A549 (cell line): ENCODE measurements around the gene ARHGEF37.

Experiments used
- EP300 ChIP-seq, 2 experiments: fragments of >200 bp; sonication (Bioruptor Twin); formaldehyde crosslinking; IDR thresholded peaks; 2 replicates in 1 of 2; 3 replicates in 1 of 2; pipeline ENCODE4 v1.6.1; 2016 to 2017
- POLR2A ChIP-seq: IDR thresholded peaks from 2 replicates; pipeline ENCODE4 v1.6.1; 2012; ENCODE audit warnings: mild to moderate bottlenecking, low read length
- TF ChIP-seq, protein P1 (sequence below): fragments of 200-600 bp; sonication (generic); IDR thresholded peaks from 2 replicates; pipeline ENCODE4 v1.6.1; 2016; ENCODE audit warnings: antibody characterized with exemption, mild to moderate bottlenecking, moderate library complexity
- TF ChIP-seq, protein P2 (sequence below): fragments of >200 bp; sonication (Bioruptor Twin); formaldehyde crosslinking; IDR thresholded peaks from 3 replicates; pipeline ENCODE4 v1.5.1; 2016

DNA sequence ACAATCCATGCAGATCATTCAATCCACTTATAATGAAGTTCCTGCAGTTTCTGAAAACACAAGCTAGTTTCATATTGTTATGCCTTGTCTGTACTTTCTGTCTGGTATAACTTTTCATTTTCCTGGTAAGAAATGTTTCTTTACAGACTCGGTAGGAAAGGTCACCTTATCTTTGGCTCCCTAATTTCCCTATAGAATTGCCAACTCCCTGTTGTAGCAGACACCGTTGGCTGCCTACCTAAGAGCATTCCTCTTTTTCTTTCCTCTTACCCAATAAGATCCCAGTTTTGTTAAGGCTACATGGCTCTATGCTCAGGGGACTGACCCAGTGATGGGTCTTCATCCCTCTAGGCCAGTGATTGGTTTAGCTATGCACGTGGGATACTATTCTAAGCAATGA lies 6.2 kb upstream of the ARHGEF37 start:
- TF ChIP-seq POLR2A (no peak), EP300 (IDR thresholded peaks at IDR 0.05) (no peak)
- TF ChIP-seq, protein P1, sequence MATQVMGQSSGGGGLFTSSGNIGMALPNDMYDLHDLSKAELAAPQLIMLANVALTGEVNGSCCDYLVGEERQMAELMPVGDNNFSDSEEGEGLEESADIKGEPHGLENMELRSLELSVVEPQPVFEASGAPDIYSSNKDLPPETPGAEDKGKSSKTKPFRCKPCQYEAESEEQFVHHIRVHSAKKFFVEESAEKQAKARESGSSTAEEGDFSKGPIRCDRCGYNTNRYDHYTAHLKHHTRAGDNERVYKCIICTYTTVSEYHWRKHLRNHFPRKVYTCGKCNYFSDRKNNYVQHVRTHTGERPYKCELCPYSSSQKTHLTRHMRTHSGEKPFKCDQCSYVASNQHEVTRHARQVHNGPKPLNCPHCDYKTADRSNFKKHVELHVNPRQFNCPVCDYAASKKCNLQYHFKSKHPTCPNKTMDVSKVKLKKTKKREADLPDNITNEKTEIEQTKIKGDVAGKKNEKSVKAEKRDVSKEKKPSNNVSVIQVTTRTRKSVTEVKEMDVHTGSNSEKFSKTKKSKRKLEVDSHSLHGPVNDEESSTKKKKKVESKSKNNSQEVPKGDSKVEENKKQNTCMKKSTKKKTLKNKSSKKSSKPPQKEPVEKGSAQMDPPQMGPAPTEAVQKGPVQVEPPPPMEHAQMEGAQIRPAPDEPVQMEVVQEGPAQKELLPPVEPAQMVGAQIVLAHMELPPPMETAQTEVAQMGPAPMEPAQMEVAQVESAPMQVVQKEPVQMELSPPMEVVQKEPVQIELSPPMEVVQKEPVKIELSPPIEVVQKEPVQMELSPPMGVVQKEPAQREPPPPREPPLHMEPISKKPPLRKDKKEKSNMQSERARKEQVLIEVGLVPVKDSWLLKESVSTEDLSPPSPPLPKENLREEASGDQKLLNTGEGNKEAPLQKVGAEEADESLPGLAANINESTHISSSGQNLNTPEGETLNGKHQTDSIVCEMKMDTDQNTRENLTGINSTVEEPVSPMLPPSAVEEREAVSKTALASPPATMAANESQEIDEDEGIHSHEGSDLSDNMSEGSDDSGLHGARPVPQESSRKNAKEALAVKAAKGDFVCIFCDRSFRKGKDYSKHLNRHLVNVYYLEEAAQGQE: no peak
- TF ChIP-seq, protein P2, sequence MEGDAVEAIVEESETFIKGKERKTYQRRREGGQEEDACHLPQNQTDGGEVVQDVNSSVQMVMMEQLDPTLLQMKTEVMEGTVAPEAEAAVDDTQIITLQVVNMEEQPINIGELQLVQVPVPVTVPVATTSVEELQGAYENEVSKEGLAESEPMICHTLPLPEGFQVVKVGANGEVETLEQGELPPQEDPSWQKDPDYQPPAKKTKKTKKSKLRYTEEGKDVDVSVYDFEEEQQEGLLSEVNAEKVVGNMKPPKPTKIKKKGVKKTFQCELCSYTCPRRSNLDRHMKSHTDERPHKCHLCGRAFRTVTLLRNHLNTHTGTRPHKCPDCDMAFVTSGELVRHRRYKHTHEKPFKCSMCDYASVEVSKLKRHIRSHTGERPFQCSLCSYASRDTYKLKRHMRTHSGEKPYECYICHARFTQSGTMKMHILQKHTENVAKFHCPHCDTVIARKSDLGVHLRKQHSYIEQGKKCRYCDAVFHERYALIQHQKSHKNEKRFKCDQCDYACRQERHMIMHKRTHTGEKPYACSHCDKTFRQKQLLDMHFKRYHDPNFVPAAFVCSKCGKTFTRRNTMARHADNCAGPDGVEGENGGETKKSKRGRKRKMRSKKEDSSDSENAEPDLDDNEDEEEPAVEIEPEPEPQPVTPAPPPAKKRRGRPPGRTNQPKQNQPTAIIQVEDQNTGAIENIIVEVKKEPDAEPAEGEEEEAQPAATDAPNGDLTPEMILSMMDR: no peak
